ENCODE measurements around the gene OVCH1.
"Not testable (repeated sequence)": the region's sequence is repeated elsewhere in the genome, so short reads cannot be mapped to it uniquely, and the experiment has no call there.

The OVCH1 gene

GRCh38 chr12:29505122-29505521 lies 7.6 kb upstream of the OVCH1 start:
- in situ Hi-C loops (cut with MboI; ENCODE audit: low sequenced_read_pairs): no loop called here

GRCh38 chr12:29503283-29503682 lies 5.8 kb upstream of the OVCH1 start:
- in situ Hi-C loops (cut with MboI; ENCODE audit: low sequenced_read_pairs): no loop called here

GRCh38 chr12:29499235-29499634 lies 1.7 kb upstream of the OVCH1 start:
- in situ Hi-C loops (cut with MboI; ENCODE audit: low sequenced_read_pairs): no loop called here

GRCh38 chr12:29492891-29493290 lies 4.6 kb downstream of the OVCH1 start:
- in situ Hi-C loops (cut with MboI; ENCODE audit: low sequenced_read_pairs): no loop called here

GRCh38 chr12:29486972-29487371 lies 10.5 kb downstream of the OVCH1 start:
- in situ Hi-C loops (cut with MboI; ENCODE audit: low sequenced_read_pairs): no loop called here

- in situ Hi-C loops (cut with MboI; ENCODE audit: low sequenced_read_pairs): no loop called here
Observed at GRCh38 chr12:29463198-29463597, 34.3 kb downstream of the OVCH1 start.

GRCh38 chr12:29460082-29460481 lies 37.4 kb downstream of the OVCH1 start:
- in situ Hi-C loops (cut with MboI; ENCODE audit: low sequenced_read_pairs): no loop called here

- in situ Hi-C loops (cut with MboI; ENCODE audit: low sequenced_read_pairs): no loop called here
Observed at GRCh38 chr12:29455087-29455486, 42.4 kb downstream of the OVCH1 start.

- in situ Hi-C loops (cut with MboI; ENCODE audit: low sequenced_read_pairs): no loop called here
Observed at GRCh38 chr12:29451888-29452287, 45.6 kb downstream of the OVCH1 start.

GRCh38 chr12:29448157-29448556 lies 49.3 kb downstream of the OVCH1 start:
- in situ Hi-C loops (cut with MboI; ENCODE audit: low sequenced_read_pairs): no loop called here

GRCh38 chr12:29447285-29447975 lies 50.1 kb downstream of the OVCH1 start:
- in situ Hi-C loops (cut with MboI; ENCODE audit: low sequenced_read_pairs): no loop called here

GRCh38 chr12:29439506-29439905 lies 58.0 kb downstream of the OVCH1 start:
- in situ Hi-C loops (cut with MboI; ENCODE audit: low sequenced_read_pairs): no loop called here

GRCh38 chr12:29438752-29439408 lies 58.6 kb downstream of the OVCH1 start:
- in situ Hi-C loops (cut with MboI; ENCODE audit: low sequenced_read_pairs): no loop called here

GRCh38 chr12:29437575-29437974 lies 59.9 kb downstream of the OVCH1 start:
- in situ Hi-C loops (cut with MboI; ENCODE audit: low sequenced_read_pairs): no loop called here

- in situ Hi-C loops (cut with MboI; ENCODE audit: low sequenced_read_pairs): not testable (repeated sequence)
Observed at GRCh38 chr12:29436815-29437214, 60.7 kb downstream of the OVCH1 start.

- in situ Hi-C loops (cut with MboI; ENCODE audit: low sequenced_read_pairs): no loop called here
Observed at GRCh38 chr12:29431513-29431912, 66.0 kb downstream of the OVCH1 start.

GRCh38 chr12:29430716-29431044 lies 66.8 kb downstream of the OVCH1 start:
- in situ Hi-C loops (cut with MboI; ENCODE audit: low sequenced_read_pairs): no loop called here

GRCh38 chr12:29429999-29430715 lies 67.3 kb downstream of the OVCH1 start:
- in situ Hi-C loops (cut with MboI; ENCODE audit: low sequenced_read_pairs): no loop called here

- in situ Hi-C loops (cut with MboI; ENCODE audit: low sequenced_read_pairs): no loop called here
Observed at GRCh38 chr12:29428633-29429032, 68.9 kb downstream of the OVCH1 start.

GRCh38 chr12:29427964-29428363 lies 69.5 kb downstream of the OVCH1 start:
- in situ Hi-C loops (cut with MboI; ENCODE audit: low sequenced_read_pairs): no loop called here

- in situ Hi-C loops (cut with MboI; ENCODE audit: low sequenced_read_pairs): no loop called here
Observed at GRCh38 chr12:29426498-29426897, 71.0 kb downstream of the OVCH1 start.

- in situ Hi-C loops (cut with MboI; ENCODE audit: low sequenced_read_pairs): no loop called here
Observed at GRCh38 chr12:29425722-29426121, 71.8 kb downstream of the OVCH1 start.

Data from HL-60/S4 (cell line).